ENCODE measurements around the gene AGBL3. TPM values are rescaled to one million over a fixed set of nuclear protein-coding genes. Genes with fewer than 3 reads are reported as not detected.
A peak's percentile ranks its signal among the peaks of the same experiment; 100 is the strongest.

Gene AGBL3
- total RNA-seq, 4 donors from 2014 or later, result 0.66 to 3.3 (median 1.7) TPM

- DNase-seq (ENCODE audit: extremely low spot score), result no peak
- Histone ChIP-seq H3K27ac (replicated peaks in 1 of 4) (peak overlapping the region in 3 of 4 donors; percentile 29 to 49 (median 31)), H3K36me3 (peaks cover 0 to 9% (median 3%) of the 10 kb centered on the region in 4 donors), H3K4me1 (peaks cover 35 to 57% (median 43%) of the 10 kb centered on the region in 4 donors), H3K9me3 (peaks cover 0 to 12% (median 5%) of the 10 kb centered on the region in 4 donors), H3K4me3 (no peak overlapping the region), H3K27me3 (no peaks in the 10 kb centered on the region)
- 88% methylated on average over 1 of the region's 1 CpG for WGBS
- intact Hi-C loops (cut with DNase I), result no loop called here
- TF ChIP-seq POLR2A (IDR thresholded peaks at IDR 0.05; ENCODE audit: low read depth) (no peak), POLR2AphosphoS5 (IDR thresholded peaks at IDR 0.05) (no peak), EP300 (IDR thresholded peaks at IDR 0.05) (no peak), CTCF (IDR thresholded peaks at IDR 0.05) (no peak)
These were observed 171.9 kb downstream of the AGBL3 start for GRCh38 chr7:135158141-135158655.

GRCh38 chr7:135158874-135159273 is 172.6 kb downstream of the AGBL3 start:
- Histone ChIP-seq H3K36me3 (peaks cover 0 to 12% (median 4%) of the 10 kb centered on the region in 4 donors), H3K4me3 (no peak overlapping the region), H3K4me1 (peaks cover 35 to 60% (median 43%) of the 10 kb centered on the region in 4 donors), H3K27me3 (no peaks in the 10 kb centered on the region), H3K27ac (replicated peaks in 1 of 4) (peak overlapping the region in 3 of 4 donors; percentile 29 to 66 (median 49)), H3K9me3 (peaks cover 0 to 12% (median 5%) of the 10 kb centered on the region in 4 donors)
- intact Hi-C loops (cut with DNase I), result no loop called here
- no peak for DNase-seq (ENCODE audit: extremely low spot score)
- WGBS, result 83% methylated on average over 6 of the region's 6 CpGs
- TF ChIP-seq POLR2A (IDR thresholded peaks at IDR 0.05; ENCODE audit: low read depth) (no peak), EP300 (IDR thresholded peaks at IDR 0.05) (no peak), POLR2AphosphoS5 (IDR thresholded peaks at IDR 0.05) (no peak), CTCF (IDR thresholded peaks at IDR 0.05) (no peak)

- intact Hi-C loops (cut with DNase I), result no loop called here
- Histone ChIP-seq H3K27me3 (no peaks in the 10 kb centered on the region), H3K4me1 (peaks cover 37 to 66% (median 47%) of the 10 kb centered on the region in 4 donors), H3K9me3 (peaks cover 0 to 12% (median 5%) of the 10 kb centered on the region in 4 donors), H3K36me3 (peaks cover 0 to 18% (median 10%) of the 10 kb centered on the region in 4 donors), H3K27ac (replicated peaks in 1 of 4) (peak overlapping the region; percentile 49 to 66 (median 56)), H3K4me3 (no peak overlapping the region)
- WGBS, result 90% methylated on average over 2 of the region's 2 CpGs
- no peak for TF ChIP-seq CTCF (IDR thresholded peaks at IDR 0.05)
- no peak for TF ChIP-seq POLR2AphosphoS5 (IDR thresholded peaks at IDR 0.05)
- no peak for TF ChIP-seq POLR2A (IDR thresholded peaks at IDR 0.05; ENCODE audit: low read depth)
- no peak for TF ChIP-seq EP300 (IDR thresholded peaks at IDR 0.05)
- no peak for DNase-seq (ENCODE audit: extremely low spot score)
These were observed 173.2 kb downstream of the AGBL3 start for GRCh38 chr7:135159359-135160085.

- 69% methylated on average over 5 of the region's 5 CpGs for WGBS
- no peak for DNase-seq (ENCODE audit: extremely low spot score)
- Histone ChIP-seq H3K4me1 (peaks cover 44 to 74% (median 55%) of the 10 kb centered on the region in 4 donors), H3K4me3 (no peak overlapping the region), H3K9me3 (peaks cover 0 to 12% (median 5%) of the 10 kb centered on the region in 4 donors), H3K27me3 (no peaks in the 10 kb centered on the region), H3K36me3 (peaks cover 0 to 26% (median 18%) of the 10 kb centered on the region in 4 donors), H3K27ac (replicated peaks in 1 of 4) (peak overlapping the region; percentile 49 to 66 (median 56))
- TF ChIP-seq CTCF (IDR thresholded peaks at IDR 0.05) (no peak), EP300 (IDR thresholded peaks at IDR 0.05) (no peak), POLR2AphosphoS5 (IDR thresholded peaks at IDR 0.05) (no peak), POLR2A (IDR thresholded peaks at IDR 0.05; ENCODE audit: low read depth) (no peak)
- intact Hi-C loops (cut with DNase I), result no loop called here
These were observed 174.0 kb downstream of the AGBL3 start for GRCh38 chr7:135160098-135160857.

Data from esophagus muscularis mucosa (tissue), 4 donors.